NCI-H2171 (cell line): ENCODE measurements around the gene TAC3.
"Not testable (repeated sequence)": the region's sequence is repeated elsewhere in the genome, so short reads cannot be mapped to it uniquely, and the experiment has no call there.

ENCODE experiments used
- DNase-seq: peaks from one replicate; lab custom pipeline; 2025; lab: John Stamatoyannopoulos, UW

The TAC3 gene

GRCh38 chr12:57016348-57016747 is at the start of gene TAC3:
Gene TAC3 (minus strand): TSS chr12:57016529. CDS start chr12:57015797, 732 bp downstream.
- no peak for DNase-seq

DNA sequence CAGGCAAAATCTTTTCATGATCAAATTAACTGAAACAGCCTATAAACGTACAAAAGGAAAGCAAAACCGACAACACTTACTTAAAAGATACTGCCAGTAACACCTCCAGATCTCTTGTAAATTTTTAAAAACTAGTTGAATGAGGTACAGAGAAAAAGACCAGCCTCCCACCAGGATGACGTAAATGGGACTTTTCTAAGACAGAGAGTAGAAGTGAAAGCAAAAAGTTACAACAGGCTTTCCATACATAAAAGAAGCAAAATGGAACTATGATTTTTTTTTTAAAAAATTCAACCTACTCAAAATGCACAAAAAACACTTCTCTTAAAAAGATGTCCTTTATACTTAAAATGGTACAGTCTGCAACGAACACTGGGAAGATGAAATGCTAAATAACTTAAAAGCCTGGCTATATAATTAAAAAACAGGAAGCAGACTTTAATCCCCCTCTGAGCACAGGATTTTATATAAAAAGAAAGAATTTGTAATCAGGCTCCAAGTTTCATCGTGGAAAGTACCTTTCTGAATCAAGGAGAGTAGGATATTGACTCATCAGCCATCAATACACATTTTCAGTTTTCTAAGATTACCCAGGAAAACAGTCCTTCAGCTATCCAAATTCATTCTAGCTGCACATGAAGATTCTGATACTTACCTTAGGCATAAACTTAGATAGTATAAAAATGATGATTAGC is 47.8 kb upstream of the TAC3 start:
- DNase-seq = no peak

GRCh38 chr12:57058454-57058853 is 42.1 kb upstream of the TAC3 start:
- no peak for DNase-seq

DNA sequence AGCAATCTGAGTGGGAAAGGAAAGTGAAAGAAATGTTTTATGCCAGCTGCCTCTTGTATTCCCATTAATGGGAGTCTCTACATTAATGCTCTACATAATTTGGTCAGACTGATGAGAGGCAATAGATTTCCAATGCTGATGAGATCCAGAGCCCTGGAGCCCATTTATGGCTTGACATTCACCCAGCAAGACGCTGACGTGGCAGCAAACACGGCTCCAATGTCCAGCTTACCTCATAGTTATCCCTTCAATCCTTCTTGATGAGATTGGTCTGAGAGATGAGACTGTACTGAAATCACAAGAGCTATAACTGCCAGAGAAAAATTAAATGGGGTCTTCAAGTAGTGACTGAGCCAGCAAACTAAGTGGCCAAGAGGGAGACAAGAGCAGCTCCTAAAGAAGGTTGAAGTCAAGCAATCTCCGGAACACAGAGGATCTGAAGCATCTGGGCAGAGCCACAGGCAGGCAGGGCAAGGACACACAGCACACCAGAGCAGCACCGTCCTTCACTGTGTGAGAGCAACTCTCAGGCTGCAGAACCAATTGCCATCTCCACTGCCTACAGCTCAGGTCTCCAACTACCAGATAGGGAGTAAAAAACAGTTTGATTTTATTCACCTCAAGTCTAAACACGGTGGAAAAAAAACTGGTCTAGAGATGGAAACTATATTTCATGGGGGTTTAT is 40.9 kb upstream of the TAC3 start:
- no peak for DNase-seq

DNA sequence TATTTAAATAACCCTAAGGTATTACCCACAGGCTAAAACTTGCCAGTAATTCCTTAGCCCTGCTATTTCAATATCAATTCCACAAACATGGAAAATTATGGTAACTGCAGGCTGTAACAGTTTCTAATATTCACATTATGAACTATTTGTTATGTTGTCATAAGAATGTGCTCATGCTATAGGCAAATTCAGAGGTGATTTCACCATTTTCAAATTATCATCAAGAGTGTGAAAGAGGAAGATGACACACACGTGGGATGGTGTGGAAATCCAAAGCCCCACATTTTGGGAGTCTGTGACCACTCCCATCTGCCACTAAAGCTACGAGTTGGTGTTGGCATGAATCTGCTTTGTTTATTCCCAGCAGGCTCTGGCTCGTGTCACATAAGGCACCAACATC is 39.5 kb upstream of the TAC3 start:
- DNase-seq = no peak

- not testable (repeated sequence) for DNase-seq
These were observed 37.6 kb upstream of the TAC3 start for GRCh38 chr12:57053901-57054300.

DNA sequence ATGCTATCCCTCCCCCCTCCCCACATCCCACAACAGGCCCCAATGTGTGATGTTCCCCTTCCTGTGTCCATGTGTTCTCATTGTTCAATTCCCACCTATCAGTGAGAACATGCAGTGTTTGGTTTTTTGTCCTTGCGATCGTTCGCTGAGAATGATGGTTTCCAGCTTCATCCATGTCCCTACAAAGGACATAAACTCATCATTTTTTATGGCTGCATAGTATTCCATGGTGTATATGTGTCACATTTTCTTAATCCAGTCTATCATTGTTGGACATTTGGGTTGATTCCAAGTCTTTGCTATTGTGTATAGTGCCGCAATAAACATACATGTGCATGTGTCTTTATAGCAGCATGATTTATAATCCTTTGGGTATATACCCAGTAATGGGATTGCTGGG is 36.8 kb upstream of the TAC3 start:
- DNase-seq = not testable (repeated sequence)

- no peak for DNase-seq
These were observed 34.7 kb upstream of the TAC3 start for GRCh38 chr12:57051011-57051410.

GRCh38 chr12:57049890-57050289 is 33.6 kb upstream of the TAC3 start, which contains the start of gene MYO1A:
Gene MYO1A (minus strand): TSS chr12:57050129. CDS start chr12:57048323, 1,806 bp downstream.
- DNase-seq = no peak

- no peak for DNase-seq
These were observed 32.8 kb upstream of the TAC3 start for GRCh38 chr12:57049119-57049446.

DNA sequence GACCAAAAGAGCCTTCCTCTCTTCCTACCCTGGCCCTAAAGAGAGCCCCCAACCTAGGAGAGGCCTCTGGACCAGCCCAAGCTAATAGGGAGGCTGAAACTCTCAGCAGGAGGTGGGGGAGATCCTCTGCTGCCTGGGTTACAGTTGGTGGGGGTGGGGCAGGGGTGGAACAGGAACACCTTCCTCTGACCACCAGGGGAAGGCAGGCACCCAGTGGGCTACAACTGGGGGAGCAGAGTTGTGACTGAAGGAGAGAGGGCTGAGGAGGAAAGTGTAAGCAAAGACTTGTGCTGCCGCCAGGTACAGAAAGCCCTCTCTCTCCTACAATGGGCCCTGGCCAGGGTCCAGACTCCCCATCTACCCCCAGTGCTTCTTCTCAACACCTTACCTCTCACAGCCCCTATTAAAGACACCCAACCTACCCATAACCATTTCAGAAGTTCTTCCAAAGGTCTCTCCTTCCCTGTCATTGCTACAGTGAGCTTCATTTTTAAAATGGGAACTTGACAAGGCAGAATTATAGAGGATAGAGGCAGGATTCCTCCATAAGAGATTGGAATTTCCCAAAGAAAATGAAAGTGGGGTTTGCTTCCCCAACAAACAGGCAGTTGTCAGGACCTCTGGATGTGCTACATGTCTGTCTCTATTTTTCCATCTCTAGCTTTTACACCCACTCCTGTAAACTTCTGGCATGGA is 32.2 kb upstream of the TAC3 start:
- DNase-seq = no peak

DNA sequence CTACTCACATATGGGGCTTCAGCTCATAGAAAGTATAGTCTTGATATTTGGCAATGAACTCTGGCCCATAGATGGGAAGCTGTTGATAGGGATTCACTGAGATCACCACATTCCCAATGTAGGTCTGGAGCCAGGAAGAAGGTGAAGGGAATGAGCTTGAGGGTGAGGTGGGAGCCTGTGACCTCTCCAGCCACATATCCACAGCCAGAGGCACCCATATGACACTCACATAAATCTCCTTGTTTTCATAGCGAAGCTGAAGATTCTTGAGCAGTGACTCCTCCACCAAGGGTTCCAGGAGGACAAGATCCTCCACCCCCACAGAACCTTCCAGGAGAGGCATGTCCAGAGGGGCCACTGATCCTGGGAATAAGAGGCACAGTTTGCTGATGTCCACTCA is 31.7 kb upstream of the TAC3 start:
- DNase-seq = no peak

- no peak for DNase-seq
These were observed 30.9 kb upstream of the TAC3 start for GRCh38 chr12:57046947-57047890.

DNA sequence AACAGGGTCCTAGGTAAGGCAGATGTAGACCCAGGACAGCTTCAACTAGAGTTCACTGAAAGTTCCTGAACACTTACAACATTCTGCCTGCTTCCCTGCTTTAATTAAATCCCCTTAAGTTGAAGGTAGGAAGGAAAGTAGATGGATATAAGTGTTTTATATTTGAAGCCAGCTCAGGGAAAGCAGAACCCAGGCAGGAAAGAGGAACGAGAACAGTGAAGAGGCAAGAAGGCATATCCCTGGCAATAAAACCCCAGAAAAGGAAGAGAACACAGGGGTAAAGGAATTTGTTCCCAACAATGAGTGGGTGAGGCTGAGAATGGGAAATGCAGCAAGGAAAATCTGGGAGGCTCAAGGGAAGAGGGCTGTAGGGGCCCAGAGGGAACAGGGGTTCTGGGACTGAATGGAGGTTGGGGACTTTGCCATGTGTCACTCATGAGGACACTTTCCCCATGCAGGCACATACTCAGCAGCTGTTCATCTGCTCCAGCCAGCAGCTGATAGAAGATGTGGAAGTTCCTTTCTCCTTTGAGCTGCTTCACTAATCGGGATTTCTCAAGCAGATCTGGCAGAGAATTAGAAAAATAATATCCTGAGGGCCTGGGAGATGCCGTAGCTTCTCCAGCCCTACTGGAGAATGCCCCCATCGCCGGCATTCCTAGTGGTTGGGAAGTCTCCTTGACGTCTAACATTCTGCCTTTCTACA is 29.9 kb upstream of the TAC3 start:
- no peak for DNase-seq

DNA sequence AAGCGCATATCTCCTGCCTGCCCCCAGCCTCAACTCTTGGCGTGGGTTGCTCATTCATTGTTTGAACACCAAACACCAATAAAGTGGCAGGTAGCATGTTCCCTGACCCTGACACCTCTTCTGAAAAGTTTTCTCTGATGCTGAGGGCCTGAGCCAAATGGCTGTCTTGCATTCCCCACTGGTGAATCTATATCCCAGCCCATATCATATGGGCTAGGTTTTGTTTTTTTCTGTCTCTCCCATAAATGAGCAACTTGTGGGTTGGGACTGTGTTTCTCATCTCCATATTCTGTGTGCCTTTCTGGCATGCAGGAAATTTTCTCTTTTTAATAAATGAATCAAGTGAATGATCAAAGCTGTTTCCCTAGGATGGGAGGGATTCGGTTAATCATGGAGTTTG is 28.6 kb upstream of the TAC3 start:
- DNase-seq = no peak

DNA sequence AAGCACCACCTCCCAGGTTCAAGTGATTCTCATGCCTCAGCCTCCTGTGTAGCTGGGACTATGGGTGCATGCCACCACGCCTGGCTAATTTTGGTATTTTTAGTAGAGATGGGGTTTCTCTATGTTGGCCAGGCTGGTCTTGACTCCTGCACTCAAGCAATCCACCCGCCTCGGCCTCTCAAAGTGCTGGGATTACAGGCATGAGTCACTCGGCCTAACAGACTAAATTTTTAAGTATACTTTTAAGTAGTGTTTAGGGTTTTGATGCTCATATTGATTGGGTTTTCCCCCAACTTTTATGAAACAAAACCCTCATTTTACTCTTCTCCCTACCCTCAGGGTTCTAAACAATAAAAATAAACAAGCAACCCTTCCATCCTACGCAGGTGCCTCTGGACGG is 28.1 kb upstream of the TAC3 start:
- DNase-seq = no peak

DNA sequence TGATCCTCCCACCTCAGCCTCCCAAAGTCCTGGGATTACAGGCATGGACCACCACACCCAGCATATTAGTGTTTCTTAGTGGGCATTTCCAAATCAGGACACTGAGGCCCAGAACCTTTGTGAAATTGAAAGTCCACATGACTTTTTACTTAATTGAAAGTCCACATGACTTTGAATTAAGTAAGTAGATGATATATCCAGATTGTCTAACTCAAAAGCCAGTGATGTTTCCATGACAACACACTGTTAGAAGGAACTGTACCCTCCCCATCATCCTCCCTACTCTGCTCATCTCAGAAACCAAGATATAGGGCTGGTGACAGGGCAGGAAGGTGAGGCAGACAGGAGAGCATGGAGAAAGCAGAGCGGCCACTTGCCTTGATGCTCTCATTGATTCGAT is 26.4 kb upstream of the TAC3 start:
- no peak for DNase-seq

DNA sequence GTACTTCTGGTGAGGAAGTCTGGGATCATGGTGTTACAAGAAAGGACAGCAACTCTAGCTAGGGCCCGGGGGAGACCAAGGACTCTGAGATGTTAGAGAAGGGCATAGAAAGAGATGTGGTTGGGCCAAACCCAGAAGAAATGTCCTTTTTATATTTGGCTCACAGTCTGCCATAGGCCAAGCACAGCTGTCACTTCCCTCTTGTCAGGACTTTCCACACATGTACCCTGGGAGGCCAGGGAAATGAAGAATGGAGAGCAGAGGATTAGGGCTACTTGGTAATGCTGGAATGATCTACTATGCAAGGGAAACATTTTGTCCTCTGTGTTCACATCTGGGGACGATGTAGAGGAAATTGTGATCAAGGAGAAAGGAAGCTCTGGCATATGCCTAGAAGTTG is 24.4 kb upstream of the TAC3 start:
- no peak for DNase-seq

DNA sequence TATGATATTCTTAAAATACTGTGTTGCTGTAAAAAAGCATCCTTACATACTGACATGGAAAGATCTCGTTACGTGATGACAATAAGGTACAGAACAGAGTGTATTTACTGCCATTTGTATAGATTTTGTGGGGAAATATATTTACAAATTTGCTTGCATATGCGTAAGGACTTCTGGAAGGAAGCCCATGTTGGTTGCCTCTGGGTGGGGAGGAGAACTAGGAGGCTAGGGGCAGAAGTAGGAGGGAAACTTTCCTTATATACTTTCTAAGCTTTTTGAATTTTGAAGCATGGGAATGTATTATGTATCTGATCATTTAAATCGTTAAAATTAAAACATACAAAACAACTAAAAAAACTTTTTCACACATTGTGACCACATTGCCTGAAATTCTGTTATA is 23.9 kb upstream of the TAC3 start:
- DNase-seq = no peak

GRCh38 chr12:57039016-57039798 is 22.9 kb upstream of the TAC3 start:
- no peak for DNase-seq

GRCh38 chr12:57037264-57037663 is 20.9 kb upstream of the TAC3 start:
- DNase-seq = no peak
